GM21717 (cell line): ENCODE results near the gene REEP3.
A peak's percentile ranks its signal among the peaks of the same experiment; 100 is the strongest.
"Not testable (repeated sequence)": the region's sequence is repeated elsewhere in the genome, so short reads cannot be mapped to it uniquely, and the experiment has no call there.

Experiments
- ATAC-seq: cut with Tn5 transposase; IDR thresholded peaks from one replicate; pipeline ENCODE4 v1.9.1; 2021; ENCODE audit warnings: mild to moderate bottlenecking, moderate library complexity; ENCODE audit not compliant: unreplicated experiment

REEP3 gene

GRCh38 chr10:63657761-63658160, 136.6 kb downstream of the REEP3 start:
- ATAC-seq: no peak

DNA sequence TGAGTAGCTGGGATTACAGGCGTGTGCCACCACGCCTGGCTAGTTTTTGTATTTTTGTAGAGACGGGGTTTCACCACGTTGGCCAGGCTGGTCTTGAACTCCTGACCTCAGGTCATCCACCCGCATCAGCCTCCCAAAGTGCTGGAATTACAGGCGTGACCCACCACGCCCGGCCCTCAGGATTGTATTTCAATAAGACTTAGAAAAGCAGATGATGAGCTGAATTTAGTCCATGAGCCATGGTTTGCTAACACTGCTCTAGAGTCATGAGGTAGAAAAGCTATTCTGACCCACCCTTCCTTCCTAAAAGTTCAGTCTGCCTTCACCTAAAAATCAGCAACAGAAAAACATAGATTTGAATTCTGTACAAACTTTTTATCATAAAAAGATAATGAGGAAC, 139.7 kb downstream of the REEP3 start:
- ATAC-seq: not testable (repeated sequence)

- ATAC-seq: no peak
These were observed 140.1 kb downstream of the REEP3 start for GRCh38 chr10:63661347-63661746.

GRCh38 chr10:63664341-63664885, 143.2 kb downstream of the REEP3 start:
- ATAC-seq: no peak

GRCh38 chr10:63665006-63665580, 143.9 kb downstream of the REEP3 start:
- not testable (repeated sequence) for ATAC-seq

DNA sequence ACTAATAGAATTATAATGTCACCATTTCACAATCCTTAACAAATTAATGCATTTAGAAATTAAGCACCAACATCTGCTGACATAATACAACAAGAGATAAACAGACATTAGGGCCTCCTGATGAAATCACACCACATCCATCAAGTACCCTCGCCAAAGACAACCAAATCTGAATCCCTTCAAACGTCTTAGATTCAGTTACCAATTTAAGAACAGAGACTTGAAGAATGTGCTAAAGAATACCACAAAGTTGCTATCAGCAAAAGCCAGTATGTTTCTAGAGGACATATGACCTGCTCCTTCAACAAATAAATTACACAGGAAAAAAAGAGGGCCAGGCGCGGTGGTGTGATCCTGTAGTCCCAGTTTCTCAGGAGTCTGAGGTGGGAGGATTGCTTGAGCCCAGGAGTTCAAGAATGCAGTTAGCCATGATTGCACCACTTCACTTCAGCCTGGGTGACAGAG, 144.5 kb downstream of the REEP3 start:
- no peak for ATAC-seq

DNA sequence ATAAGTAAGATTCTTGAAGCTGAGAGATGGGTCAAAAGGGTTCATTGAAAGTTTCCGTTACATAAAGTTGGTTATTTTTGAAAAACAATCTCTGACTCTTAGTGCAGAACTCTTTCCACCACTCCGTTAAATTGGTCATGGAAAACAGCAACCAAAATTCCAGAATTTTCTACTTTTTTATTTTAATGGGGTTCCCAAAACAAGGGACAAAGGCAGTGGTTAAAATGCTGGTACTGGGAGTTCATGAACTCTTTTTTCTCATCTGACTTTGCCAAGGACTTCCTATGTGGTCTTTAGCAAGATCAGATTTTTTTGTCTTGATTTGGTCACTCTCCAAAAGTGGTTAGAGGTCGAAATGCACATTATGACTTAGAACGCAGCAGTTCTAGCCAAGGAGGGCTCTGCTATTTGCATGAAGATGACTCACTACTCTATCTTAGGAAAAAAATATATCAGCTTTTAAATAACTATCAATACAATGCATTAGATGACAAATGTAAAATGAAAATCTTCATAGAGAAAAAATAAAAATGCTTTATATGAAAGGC, 145.7 kb downstream of the REEP3 start:
- ATAC-seq: peak; percentile 73

DNA sequence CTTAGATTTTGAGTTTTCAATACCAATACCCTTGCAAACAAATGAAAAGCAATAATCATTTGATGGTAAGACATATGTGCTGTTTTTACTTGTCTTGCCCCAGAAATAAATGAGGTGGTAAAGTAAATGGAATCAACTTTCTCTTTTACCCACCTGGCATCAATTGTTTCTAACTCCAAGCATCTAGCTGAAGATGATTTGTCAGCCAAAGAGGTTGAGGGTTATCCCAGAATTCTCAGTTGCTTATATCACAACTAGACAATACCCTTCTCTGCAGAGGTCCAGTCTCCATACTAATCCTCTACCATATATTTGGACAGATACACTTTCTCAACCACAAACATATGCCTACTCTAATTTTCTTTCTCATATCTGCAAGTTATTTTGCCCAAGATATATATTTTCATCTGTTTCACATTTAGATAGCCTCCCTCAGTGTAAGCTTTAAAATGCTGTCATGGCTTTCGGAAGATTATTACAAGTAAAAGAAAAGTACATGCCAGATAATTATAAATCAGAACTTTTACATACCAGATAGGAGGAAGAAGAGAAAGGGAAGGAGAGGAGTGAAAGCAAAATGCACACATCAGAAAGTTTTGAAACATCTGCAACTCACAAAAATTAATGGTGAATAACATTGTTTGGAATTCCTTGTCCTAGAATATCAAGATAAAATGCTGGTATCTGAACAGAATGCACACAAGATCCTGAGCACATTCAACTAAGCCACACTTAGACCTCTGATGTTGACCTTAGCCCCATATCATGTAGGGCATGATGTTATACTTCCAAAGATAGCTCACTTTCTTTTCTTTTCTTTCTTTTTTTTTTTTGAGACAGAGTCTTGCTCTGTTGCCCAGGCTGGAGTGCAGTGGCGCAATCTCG, 146.6 kb downstream of the REEP3 start:
- ATAC-seq: no peak

DNA sequence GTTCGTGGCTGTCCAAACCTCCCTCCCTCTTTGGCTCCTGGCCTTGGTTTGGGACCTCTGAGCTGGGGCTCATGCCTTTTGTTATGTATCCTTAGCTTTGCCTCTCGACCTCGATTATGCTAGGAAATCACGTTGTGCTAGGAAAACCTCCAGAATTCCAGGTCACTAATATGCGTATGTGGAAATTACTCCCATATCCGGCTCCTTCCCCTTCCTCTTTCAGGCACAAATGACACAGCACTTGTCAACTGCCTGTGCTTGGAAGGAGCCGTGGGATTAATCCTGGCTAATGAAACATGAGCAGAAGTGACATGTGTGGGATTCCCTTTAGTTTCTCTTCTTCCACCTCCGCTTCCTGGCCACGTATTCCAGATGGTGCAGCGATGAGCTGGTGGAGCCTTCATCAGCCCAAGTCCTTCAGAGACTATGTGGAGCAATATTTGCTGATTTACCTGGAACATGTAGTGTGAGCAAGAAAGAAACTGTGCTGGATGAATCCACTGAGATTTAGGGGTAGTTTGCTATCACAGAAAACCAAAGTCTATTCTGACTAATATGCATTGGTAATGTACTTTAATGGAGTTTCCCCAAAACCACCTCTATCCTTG, 149.2 kb downstream of the REEP3 start:
- ATAC-seq: peak; percentile 61

DNA sequence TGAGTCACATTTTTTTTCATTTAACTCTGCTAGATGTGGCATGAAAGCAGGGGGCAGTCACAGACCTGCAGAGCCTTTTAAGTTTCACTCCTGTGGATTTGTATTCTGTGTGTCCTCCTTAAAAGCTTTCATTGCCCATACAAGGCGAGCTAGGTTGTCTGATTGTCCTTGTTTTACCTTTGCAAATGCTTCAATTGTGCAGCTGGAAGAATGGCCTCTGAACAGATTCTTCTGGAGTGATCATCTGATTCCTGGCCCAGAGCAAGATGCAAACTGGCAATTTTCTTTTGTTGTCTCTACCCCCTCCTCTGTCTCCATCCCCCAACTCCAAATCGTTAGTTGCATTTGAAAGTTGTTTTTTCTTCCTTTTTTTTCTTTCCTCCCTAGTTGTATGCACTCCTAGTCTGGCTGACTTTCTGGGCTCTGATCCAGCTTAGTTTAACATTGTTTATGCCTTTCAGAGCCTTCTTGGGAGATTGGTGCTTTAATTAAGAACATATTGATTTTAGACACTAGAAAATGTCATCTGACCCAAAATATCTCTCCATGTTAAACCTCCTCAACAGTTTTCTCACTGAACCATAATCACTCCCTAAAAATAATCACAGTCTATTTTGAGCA, 150.2 kb downstream of the REEP3 start:
- no peak for ATAC-seq

DNA sequence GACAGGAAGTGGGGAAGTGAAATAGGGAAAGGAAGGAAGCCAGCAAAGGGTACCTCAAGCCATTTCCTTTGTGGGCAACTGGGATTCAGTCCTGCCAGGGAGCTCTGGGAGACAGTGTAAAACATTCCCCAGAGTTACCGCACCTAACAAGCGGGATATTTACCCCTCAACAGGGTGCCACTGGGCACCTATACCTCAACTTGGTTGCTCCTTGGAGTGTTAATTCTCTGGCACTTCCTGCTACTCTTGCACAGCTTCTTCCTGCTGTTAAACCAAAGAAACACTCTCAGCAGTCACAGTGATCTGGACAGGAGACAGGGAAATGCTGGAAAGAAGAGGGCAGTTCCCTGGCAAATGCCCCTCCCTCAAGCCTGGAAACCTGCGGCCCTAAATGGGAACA, 151.3 kb downstream of the REEP3 start:
- no peak for ATAC-seq

DNA sequence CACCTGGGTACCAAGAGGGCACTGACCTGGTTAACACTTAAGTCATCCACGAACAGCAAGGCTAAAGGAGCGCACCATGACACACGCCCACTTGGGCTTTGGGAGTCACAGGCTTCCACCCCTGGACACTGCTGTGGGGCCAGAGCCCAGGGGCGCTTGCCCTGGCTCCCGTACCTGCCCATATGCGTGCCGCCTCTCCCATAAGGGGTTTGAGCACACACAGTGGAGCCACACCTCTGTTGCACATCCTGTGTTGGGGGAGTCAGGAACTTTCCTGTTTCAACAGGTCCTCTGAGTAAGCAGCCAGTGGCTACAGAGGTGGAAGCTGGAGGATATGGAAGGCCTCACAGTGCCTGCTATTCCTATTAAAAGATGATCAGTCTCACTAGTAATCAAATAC, 152.0 kb downstream of the REEP3 start:
- ATAC-seq: no peak

DNA sequence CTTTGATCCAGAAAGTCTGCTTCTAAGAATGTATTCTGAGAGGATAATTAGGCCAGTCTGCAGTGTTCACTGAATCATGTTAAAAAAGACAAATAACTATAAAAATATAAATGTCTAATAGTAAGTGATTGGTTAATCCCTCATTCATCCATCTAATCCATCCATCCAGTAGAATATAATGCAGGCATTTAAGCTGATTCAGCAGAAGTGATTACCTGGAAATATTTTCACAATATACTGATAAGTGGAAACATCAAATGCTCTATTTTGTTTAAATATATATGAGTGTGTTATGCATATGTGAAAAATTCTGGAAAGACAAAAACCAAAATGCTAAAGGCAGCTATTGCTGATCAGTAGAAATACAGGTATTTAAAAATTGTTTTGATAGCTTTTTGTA, 152.6 kb downstream of the REEP3 start:
- no peak for ATAC-seq
